GM18508 (cell line): ENCODE results near the gene IMP4.

Experiments
- ATAC-seq: cut with Tn5 transposase; IDR thresholded peaks from one replicate; pipeline ENCODE4 v1.9.1; 2021; ENCODE audit warnings: moderate number of reproducible peaks; ENCODE audit not compliant: insufficient read depth, unreplicated experiment

IMP4 gene

DNA sequence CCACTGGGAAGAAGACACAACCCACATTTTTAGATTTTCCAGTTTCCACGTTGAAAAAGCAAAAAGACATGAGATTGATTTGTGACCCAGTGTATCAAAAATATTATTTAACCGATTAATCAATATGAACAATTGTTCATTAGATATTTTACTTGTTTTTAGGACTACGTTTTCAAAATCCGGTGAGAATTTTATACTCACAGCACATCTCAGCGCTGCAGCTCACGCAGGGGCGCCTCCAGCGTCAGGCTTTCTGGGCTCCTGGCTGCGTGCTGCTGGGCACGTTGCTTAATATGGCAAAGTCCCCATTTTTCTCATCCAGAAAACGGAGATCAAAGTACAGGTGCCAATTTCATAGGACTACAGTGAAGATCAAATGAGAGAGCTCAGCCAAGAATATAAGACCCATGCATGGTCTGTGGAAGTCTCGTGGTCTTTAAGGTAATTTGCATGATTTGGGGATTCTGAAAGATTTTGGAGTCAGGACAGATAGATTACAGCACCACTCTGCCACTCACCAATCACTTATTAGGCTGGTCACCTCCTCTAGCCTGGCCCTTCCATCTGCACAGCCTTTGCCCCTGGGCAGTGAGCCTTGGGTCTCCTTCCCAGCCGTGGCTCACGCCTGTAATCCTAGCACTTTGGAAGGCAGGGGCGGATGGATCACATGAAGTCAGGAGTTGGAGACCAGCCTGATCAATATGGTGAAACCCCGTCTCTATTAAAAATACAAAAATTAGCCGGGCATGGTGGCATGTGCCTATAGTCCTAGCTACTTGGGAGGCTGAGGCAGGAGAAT, 49.4 kb downstream of the IMP4 start:
- no peak for ATAC-seq

DNA sequence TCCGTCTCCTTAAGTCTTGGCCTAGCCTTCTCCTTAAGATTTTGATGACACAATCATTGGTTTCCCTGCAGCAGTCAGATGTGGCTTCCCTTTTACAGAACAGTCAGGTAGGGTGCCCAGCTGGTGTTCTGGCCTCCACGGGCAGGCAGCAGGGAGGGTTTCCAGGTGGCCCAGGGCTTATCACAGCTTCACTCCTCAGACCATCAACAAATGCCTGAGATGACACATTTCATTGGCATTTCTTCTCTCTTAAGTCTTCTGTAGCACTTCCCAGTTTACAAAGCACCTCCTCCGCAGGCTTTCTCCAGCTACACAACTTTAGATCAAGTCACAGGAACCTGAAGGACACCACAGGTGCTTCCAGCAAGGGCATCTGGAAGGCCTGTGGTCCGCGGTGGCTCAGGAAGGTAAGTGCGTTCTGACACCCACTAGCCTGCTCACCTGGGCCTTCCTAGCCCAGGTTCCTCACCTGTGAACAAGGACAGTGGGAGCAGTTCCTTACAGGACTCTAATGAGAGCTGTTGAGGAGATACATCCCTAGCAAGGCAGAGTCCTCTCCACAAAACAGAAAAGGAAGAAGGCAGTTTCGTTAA, 50.7 kb downstream of the IMP4 start:
- ATAC-seq = no peak
